Measurements from ENCODE around the gene CA5A.

The CA5A gene

GRCh38 chr16:87963400-87963799, 27.1 kb upstream of the CA5A start:
- H2AFZ ChIP-seq (ENCODE audit: low read length, unreplicated experiment), result peak overlapping the region; percentile 3
- peaks cover 56% of the 10 kb centered on the region for H3K79me2 ChIP-seq (ENCODE audit: control insufficient read depth, insufficient read depth, low read length, unreplicated experiment)
- peaks cover 29% of the 10 kb centered on the region for H3K4me1 ChIP-seq (ENCODE audit: control insufficient read depth, insufficient read depth, low read length, unreplicated experiment)
- H3K4me3 ChIP-seq (ENCODE audit: low read depth, low read length), result peak overlapping the region; percentile 25; the same call in 1 of the 2 replicates
- H3K27me3 ChIP-seq (ENCODE audit: insufficient read depth, low read length), result no peaks in the 10 kb centered on the region
- H3K27ac ChIP-seq (ENCODE audit: low read depth, low read length), result peak overlapping the region; percentile 80
- no peaks in the 10 kb centered on the region for H3K36me3 ChIP-seq (ENCODE audit: insufficient read depth, low read length)

DNA sequence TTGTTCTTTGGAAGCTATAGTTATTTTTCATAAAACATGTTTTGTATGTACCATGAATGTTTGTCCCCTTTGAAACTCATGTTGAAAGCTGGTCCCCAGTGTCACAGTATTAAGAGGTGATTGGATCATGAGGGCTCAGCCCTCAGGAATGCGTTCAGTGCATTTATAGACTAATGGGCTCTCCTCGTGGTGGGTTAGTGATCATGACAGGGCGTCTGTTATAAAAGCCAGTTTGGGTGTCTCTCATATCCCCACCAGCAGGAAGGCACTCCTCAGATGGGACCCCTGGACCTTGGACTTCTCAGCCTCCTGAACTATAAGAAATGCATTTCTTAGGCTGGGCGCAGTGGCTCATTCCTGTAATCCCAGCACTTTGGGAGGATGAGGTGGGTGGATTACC, 25.3 kb upstream of the CA5A start:
- Histone ChIP-seq H3K27ac (ENCODE audit: low read depth, low read length) (no peak overlapping the region), H3K27me3 (ENCODE audit: insufficient read depth, low read length) (no peaks in the 10 kb centered on the region), H3K79me2 (ENCODE audit: control insufficient read depth, insufficient read depth, low read length, unreplicated experiment) (peaks cover 65% of the 10 kb centered on the region), H3K36me3 (ENCODE audit: insufficient read depth, low read length) (peaks cover 6% of the 10 kb centered on the region; the same call in 1 of the 2 replicates), H3K4me3 (ENCODE audit: low read depth, low read length) (no peak overlapping the region), H2AFZ (ENCODE audit: low read length, unreplicated experiment) (no peak overlapping the region), H3K4me1 (ENCODE audit: control insufficient read depth, insufficient read depth, low read length, unreplicated experiment) (peaks cover 27% of the 10 kb centered on the region)

DNA sequence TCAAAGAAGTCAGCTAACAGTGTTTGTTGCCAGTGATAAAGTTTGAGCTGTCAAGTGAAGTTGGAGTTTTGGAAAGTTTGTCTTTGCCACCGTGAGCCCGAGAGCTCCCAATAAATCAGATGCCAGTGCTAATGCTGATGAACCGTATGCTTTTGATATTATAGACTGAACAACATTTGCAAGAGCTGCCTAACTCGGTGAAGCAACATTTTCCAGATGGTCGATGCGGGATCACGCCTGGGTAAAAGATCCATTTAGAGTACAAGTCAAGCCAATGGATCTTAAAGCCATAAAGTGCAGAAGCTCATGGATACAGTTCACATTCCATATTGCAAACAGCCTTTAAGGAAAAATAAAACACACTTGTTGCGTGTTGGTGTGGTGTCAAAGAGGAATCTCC, 24.5 kb upstream of the CA5A start:
- peaks cover 28% of the 10 kb centered on the region for H3K4me1 ChIP-seq (ENCODE audit: control insufficient read depth, insufficient read depth, low read length, unreplicated experiment)
- peaks cover 65% of the 10 kb centered on the region for H3K79me2 ChIP-seq (ENCODE audit: control insufficient read depth, insufficient read depth, low read length, unreplicated experiment)
- no peaks in the 10 kb centered on the region for H3K27me3 ChIP-seq (ENCODE audit: insufficient read depth, low read length)
- H3K27ac ChIP-seq (ENCODE audit: low read depth, low read length), result no peak overlapping the region
- no peak overlapping the region for H2AFZ ChIP-seq (ENCODE audit: low read length, unreplicated experiment)
- peaks cover 6% of the 10 kb centered on the region; the same call in 1 of the 2 replicates for H3K36me3 ChIP-seq (ENCODE audit: insufficient read depth, low read length)
- no peak overlapping the region for H3K4me3 ChIP-seq (ENCODE audit: low read depth, low read length)

DNA sequence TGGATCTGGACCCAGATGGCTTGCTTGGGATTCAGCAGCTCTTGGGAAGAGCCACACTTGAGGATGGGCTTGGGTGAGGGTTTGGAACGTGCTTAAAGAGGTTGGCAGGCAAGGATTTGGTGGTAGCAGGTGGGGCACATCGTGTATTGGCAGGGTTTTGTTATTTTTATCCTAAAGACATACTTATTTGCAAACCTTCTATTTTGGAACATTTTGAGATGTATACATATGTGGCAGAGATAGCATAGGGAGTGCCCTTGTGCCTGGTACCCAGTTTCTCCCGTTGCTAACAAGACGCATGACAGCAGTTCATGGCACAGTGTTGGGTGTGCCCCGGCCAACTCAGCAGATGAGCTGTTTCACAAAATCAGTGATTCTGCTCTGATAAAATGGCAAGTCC, 24.0 kb upstream of the CA5A start:
- Histone ChIP-seq H3K27me3 (ENCODE audit: insufficient read depth, low read length) (no peaks in the 10 kb centered on the region), H3K4me3 (ENCODE audit: low read depth, low read length) (no peak overlapping the region), H2AFZ (ENCODE audit: low read length, unreplicated experiment) (no peak overlapping the region), H3K27ac (ENCODE audit: low read depth, low read length) (no peak overlapping the region), H3K36me3 (ENCODE audit: insufficient read depth, low read length) (peaks cover 9% of the 10 kb centered on the region; the same call in 1 of the 2 replicates), H3K4me1 (ENCODE audit: control insufficient read depth, insufficient read depth, low read length, unreplicated experiment) (peaks cover 30% of the 10 kb centered on the region), H3K79me2 (ENCODE audit: control insufficient read depth, insufficient read depth, low read length, unreplicated experiment) (peaks cover 67% of the 10 kb centered on the region)

DNA sequence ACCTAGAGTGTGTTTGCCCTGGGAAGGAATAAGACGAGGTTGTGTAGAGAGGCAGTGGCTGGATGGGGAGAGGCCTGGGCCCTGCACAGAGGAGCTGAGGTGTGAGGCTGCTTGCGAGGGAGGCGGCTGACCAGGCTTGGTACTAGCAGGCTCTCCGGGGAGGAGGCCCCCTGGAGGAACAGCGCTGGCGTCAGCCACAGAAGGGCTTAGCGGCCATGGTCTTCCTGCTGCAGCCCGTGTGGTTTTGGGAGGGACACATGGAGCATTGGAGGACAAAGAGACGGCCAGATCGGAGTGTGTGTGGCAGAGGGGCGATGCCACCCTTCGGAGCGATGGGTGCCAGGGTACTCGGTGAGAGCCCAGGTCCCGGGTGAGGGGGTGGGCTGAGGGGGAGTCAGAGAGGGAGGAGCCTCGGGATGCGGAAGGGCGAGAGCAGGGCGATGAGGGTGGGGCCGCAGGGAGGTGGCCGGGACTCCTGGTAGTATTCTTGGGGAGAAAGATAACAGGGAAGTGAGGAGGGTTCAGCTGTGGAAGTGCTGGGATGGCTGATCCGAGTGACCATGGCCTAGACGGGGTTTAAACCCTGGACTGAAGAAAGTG, 23.2 kb upstream of the CA5A start:
- Histone ChIP-seq H3K79me2 (ENCODE audit: control insufficient read depth, insufficient read depth, low read length, unreplicated experiment) (peaks cover 67% of the 10 kb centered on the region), H2AFZ (ENCODE audit: low read length, unreplicated experiment) (no peak overlapping the region), H3K27me3 (ENCODE audit: insufficient read depth, low read length) (no peaks in the 10 kb centered on the region), H3K36me3 (ENCODE audit: insufficient read depth, low read length) (peaks cover 9% of the 10 kb centered on the region; the same call in 1 of the 2 replicates), H3K4me1 (ENCODE audit: control insufficient read depth, insufficient read depth, low read length, unreplicated experiment) (peaks cover 30% of the 10 kb centered on the region), H3K4me3 (ENCODE audit: low read depth, low read length) (no peak overlapping the region), H3K27ac (ENCODE audit: low read depth, low read length) (no peak overlapping the region)

DNA sequence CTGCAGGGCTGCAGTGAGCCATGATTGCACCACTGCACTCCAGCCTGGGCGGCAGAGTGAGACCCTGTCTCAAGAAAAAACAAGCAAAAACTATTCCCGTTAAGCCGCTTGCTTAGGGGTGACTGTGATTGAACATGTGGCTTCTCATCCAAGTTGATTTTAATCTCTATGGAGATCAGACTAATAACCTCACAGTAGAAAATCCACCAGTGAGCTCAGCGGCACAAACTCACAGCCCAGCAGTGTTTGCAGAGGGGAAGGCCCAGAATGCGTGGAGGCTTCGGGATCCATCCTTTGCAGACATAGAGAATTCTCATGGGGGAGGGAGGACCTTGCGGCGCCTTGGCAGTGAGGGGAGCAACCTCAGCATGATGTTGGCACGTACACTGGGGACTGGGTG, 22.3 kb upstream of the CA5A start:
- no peak overlapping the region for H3K27ac ChIP-seq (ENCODE audit: low read depth, low read length)
- H3K4me1 ChIP-seq (ENCODE audit: control insufficient read depth, insufficient read depth, low read length, unreplicated experiment), result peaks cover 26% of the 10 kb centered on the region
- H3K36me3 ChIP-seq (ENCODE audit: insufficient read depth, low read length), result peaks cover 9% of the 10 kb centered on the region; the same call in 1 of the 2 replicates
- H3K4me3 ChIP-seq (ENCODE audit: low read depth, low read length), result no peak overlapping the region
- H3K27me3 ChIP-seq (ENCODE audit: insufficient read depth, low read length), result no peaks in the 10 kb centered on the region
- peaks cover 68% of the 10 kb centered on the region for H3K79me2 ChIP-seq (ENCODE audit: control insufficient read depth, insufficient read depth, low read length, unreplicated experiment)
- H2AFZ ChIP-seq (ENCODE audit: low read length, unreplicated experiment), result no peak overlapping the region

DNA sequence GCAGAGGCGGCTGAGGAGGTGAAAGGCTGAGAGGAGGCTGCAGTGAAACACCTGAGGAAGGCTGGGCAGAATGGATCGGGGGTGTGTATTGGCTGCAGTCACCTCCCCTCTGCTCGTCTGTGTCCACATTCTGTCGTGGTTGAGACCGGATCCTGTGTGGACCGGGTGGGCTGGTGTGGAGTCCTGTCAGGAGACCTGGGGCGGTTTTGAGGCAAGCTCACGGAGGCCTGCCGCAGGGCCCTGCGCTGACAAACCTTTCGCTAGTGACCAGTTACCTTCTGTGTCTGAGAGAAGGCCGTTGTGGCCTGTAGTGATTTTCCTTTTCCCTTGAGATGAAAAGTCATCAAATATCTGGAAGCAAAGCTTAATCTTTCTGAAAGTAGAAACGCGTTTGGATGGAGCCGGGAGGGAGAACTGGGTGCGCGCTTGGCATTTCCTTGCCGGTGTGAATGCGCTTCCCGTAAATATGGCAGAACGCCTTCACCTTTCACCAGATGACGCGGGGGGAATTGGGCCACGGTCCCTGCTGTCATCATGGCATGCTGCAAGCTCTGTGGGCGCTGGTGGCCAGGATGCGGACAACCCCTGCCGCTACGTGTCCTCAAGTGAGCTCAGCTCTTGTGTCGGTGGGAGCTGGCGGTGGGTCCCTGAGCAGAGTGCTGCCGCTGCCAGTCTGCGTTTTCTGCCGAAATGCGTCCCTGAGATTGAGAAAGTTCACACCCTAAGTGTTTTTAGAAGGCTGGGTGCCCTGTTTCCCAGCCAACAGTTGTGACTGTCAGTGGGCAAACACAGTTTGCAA, 21.2 kb upstream of the CA5A start:
- peaks cover 71% of the 10 kb centered on the region for H3K79me2 ChIP-seq (ENCODE audit: control insufficient read depth, insufficient read depth, low read length, unreplicated experiment)
- H3K4me1 ChIP-seq (ENCODE audit: control insufficient read depth, insufficient read depth, low read length, unreplicated experiment), result peaks cover 26% of the 10 kb centered on the region
- H3K27ac ChIP-seq (ENCODE audit: low read depth, low read length), result no peak overlapping the region
- no peaks in the 10 kb centered on the region for H3K27me3 ChIP-seq (ENCODE audit: insufficient read depth, low read length)
- H3K36me3 ChIP-seq (ENCODE audit: insufficient read depth, low read length), result peaks cover 9% of the 10 kb centered on the region; the same call in 1 of the 2 replicates
- no peak overlapping the region for H3K4me3 ChIP-seq (ENCODE audit: low read depth, low read length)
- H2AFZ ChIP-seq (ENCODE audit: low read length, unreplicated experiment), result no peak overlapping the region

- peaks cover 9% of the 10 kb centered on the region; the same call in 1 of the 2 replicates for H3K36me3 ChIP-seq (ENCODE audit: insufficient read depth, low read length)
- H3K4me1 ChIP-seq (ENCODE audit: control insufficient read depth, insufficient read depth, low read length, unreplicated experiment), result peaks cover 28% of the 10 kb centered on the region
- H3K27me3 ChIP-seq (ENCODE audit: insufficient read depth, low read length), result no peaks in the 10 kb centered on the region
- H3K4me3 ChIP-seq (ENCODE audit: low read depth, low read length), result 0 out of 2 replicates have a peak overlapping the region, but pooled peaks have one; percentile 16
- no peak overlapping the region for H2AFZ ChIP-seq (ENCODE audit: low read length, unreplicated experiment)
- H3K27ac ChIP-seq (ENCODE audit: low read depth, low read length), result peak overlapping the region; percentile 30; the same call in 1 of the 2 replicates
- peaks cover 75% of the 10 kb centered on the region for H3K79me2 ChIP-seq (ENCODE audit: control insufficient read depth, insufficient read depth, low read length, unreplicated experiment)
These were observed 20.3 kb upstream of the CA5A start for GRCh38 chr16:87956365-87957231.

DNA sequence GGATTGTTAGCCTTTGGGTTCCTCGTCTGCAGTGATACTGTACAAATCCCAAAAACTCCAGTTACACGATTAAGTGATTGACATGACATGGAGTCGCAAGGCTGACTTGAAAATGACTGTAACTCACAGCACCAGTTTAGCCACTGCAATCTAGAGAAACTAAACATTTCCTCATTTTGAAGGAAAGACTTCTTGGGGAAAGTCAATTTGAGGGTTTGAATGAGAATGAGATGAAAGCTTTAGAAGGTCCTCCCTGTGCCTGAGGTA, 19.7 kb upstream of the CA5A start:
- Histone ChIP-seq H3K4me1 (ENCODE audit: control insufficient read depth, insufficient read depth, low read length, unreplicated experiment) (peaks cover 28% of the 10 kb centered on the region), H2AFZ (ENCODE audit: low read length, unreplicated experiment) (no peak overlapping the region), H3K27me3 (ENCODE audit: insufficient read depth, low read length) (no peaks in the 10 kb centered on the region), H3K36me3 (ENCODE audit: insufficient read depth, low read length) (peaks cover 9% of the 10 kb centered on the region; the same call in 1 of the 2 replicates), H3K4me3 (ENCODE audit: low read depth, low read length) (0 out of 2 replicates have a peak overlapping the region, but pooled peaks have one; percentile 16), H3K27ac (ENCODE audit: low read depth, low read length) (peak overlapping the region; percentile 30; the same call in 1 of the 2 replicates), H3K79me2 (ENCODE audit: control insufficient read depth, insufficient read depth, low read length, unreplicated experiment) (peaks cover 70% of the 10 kb centered on the region)

DNA sequence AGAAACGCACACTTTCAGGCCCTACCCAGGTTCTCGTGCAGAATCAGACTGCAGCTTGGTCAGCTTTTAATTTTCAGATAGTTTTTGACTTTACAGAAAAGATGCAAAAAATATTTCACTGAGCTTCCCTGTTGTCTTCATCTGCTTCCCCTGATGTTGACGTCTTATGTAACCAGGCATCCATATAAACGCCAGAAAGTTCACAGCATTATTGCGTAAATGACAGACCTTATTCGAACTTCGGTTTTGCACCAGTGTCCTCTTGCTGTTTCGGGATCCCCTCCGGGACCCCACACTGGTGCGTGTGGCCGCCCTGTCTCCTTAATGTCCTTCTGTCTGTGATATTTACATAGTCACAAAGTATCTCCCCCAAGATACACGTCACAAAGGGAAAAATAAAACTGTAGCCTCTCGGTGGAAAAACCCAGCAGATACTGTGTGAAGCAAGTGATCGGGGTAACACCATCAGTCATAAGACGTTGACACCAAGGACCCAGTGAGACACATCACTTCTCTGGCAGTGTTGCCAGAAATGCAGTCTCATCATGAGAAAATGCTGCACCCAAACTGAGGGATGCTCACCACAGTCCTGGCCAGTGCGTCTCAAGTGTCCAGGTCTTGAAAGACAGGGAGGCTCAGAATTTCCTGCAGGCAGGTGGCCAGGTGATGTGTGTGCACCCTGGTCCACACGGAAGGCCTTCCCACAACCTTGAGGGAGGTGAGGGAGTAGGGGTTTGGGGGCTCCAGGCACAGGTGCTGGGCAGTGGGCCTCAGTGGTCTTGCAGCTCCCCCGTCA, 19.2 kb upstream of the CA5A start:
- Histone ChIP-seq H3K27me3 (ENCODE audit: insufficient read depth, low read length) (no peaks in the 10 kb centered on the region), H3K4me1 (ENCODE audit: control insufficient read depth, insufficient read depth, low read length, unreplicated experiment) (peaks cover 28% of the 10 kb centered on the region), H3K36me3 (ENCODE audit: insufficient read depth, low read length) (peaks cover 9% of the 10 kb centered on the region; the same call in 1 of the 2 replicates), H3K4me3 (ENCODE audit: low read depth, low read length) (no peak overlapping the region), H2AFZ (ENCODE audit: low read length, unreplicated experiment) (no peak overlapping the region), H3K27ac (ENCODE audit: low read depth, low read length) (no peak overlapping the region; the same call in 1 of the 2 replicates), H3K79me2 (ENCODE audit: control insufficient read depth, insufficient read depth, low read length, unreplicated experiment) (peaks cover 66% of the 10 kb centered on the region)
